Measurements from ENCODE around the gene TMPRSS11F.

TMPRSS11F gene

DNA sequence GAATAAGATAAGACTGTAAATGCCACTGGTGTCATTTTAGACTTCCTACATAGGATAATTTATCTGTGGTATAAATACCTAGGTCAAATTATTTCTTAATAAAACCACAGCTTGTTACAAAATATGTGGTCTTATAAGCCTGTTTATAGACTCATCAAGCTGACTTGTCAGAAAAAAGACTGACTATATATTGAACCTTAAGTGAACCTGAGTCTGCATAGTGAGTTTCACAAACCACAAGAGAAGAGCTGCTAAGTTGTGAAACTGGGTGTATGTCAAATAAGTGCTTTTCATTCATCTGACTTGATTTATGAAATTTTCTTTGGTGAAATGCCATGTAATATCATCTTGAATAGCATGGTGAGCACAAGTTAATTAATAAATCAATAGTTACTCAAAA, 118.0 kb downstream of the TMPRSS11F start:
- no peak for DNase-seq
- Histone ChIP-seq H3K27ac (ENCODE audit: insufficient read depth, low read length, poor library complexity, severe bottlenecking) (no peak overlapping the region), H3K36me3 (ENCODE audit: control insufficient read depth, insufficient read depth, low read length) (no peaks in the 10 kb centered on the region), H3K9me3 (ENCODE audit: control insufficient read depth, low read length) (no peaks in the 10 kb centered on the region), H3K4me3 (ENCODE audit: insufficient read depth, low read depth, low read length, poor library complexity, severe bottlenecking) (no peak overlapping the region), H3K4me1 (ENCODE audit: control insufficient read depth, insufficient read depth, low read length, poor library complexity, severe bottlenecking) (no peaks in the 10 kb centered on the region), H3K27me3 (replicated peaks; ENCODE audit: control insufficient read depth, insufficient read depth, low read length, poor library complexity, severe bottlenecking) (no peaks in the 10 kb centered on the region)
